ENCODE results near the gene SLC6A2.

- TF ChIP-seq CTCF (IDR thresholded peaks at IDR 0.05) (no peak), POLR2AphosphoS5 (IDR thresholded peaks at IDR 0.05) (no peak), POLR2A (IDR thresholded peaks at IDR 0.05) (no peak)
Observed at GRCh38 chr16:55634193-55634592, 21.6 kb upstream of the SLC6A2 start.

Data from transverse colon (tissue), 4 donors.